Vagina (tissue), 2 donors: ENCODE results near the gene ZC3H12D.

Experiments
- POLR2AphosphoS5 ChIP-seq, 2 donors: sonication (generic); formaldehyde crosslinking; IDR thresholded peaks; one replicate each; pipeline ENCODE4 v1.9.0; 2017; ENCODE audit warnings: antibody characterized with exemption in 2 of 2, mild to moderate bottlenecking in 2 of 2, low read depth in 1 of 2; ENCODE audit not compliant: insufficient read depth in 1 of 2
- TF ChIP-seq, protein P1 (sequence below), 3 experiments: fragments of 450-650 bp in 2 of 3; fragments of 200-600 bp in 1 of 3; sonication (generic) in 1 of 3; IDR thresholded peaks; one replicate each; pipeline ENCODE4 v1.5.1; 2017 to 2019; ENCODE audit warnings: antibody characterized with exemption in 3 of 3, mild to moderate bottlenecking in 2 of 3, moderate library complexity in 2 of 3

DNA sequence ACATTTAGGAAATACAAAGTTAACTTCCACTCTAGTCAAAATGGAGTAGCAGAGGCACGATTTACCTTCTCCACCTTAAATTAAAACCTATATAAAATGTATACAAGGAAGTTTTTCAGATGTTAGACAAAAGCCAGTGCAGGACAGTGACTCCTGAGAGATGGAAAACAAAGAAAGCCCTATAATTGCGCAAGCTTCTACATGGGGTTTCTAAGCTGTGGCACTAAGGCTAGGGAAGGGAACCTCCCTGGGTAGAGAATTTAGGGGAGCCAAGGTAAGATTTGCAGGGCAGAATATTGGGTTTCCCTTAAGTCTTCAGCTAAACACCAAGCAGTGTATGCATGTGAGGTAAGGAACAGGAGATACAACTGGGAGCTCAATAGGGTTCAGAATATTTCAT lies 18.5 kb upstream of the ZC3H12D start:
- TF ChIP-seq, protein P1, sequence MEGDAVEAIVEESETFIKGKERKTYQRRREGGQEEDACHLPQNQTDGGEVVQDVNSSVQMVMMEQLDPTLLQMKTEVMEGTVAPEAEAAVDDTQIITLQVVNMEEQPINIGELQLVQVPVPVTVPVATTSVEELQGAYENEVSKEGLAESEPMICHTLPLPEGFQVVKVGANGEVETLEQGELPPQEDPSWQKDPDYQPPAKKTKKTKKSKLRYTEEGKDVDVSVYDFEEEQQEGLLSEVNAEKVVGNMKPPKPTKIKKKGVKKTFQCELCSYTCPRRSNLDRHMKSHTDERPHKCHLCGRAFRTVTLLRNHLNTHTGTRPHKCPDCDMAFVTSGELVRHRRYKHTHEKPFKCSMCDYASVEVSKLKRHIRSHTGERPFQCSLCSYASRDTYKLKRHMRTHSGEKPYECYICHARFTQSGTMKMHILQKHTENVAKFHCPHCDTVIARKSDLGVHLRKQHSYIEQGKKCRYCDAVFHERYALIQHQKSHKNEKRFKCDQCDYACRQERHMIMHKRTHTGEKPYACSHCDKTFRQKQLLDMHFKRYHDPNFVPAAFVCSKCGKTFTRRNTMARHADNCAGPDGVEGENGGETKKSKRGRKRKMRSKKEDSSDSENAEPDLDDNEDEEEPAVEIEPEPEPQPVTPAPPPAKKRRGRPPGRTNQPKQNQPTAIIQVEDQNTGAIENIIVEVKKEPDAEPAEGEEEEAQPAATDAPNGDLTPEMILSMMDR (IDR thresholded peaks at IDR 0.05), result no peak
- TF ChIP-seq POLR2AphosphoS5 (IDR thresholded peaks at IDR 0.05; ENCODE audit: insufficient read depth in 1 of 2, low read depth in 1 of 2), result no peak
